Chondrocyte (in vitro differentiated cells): ENCODE results near the gene LARP1B. TPM values are rescaled to one million over a fixed set of nuclear protein-coding genes. Genes with fewer than 3 reads are reported as not detected.
"Not testable (repeated sequence)": the region's sequence is repeated elsewhere in the genome, so short reads cannot be mapped to it uniquely, and the experiment has no call there.

ENCODE experiments used
- DNase-seq: peaks from one replicate; pipeline ENCODE4 v3.0.0; 2021; ENCODE audit warnings: mixed read lengths, low spot score
- H3K27ac Mint-ChIP-seq: one replicate; pipeline ENCODE4 v1.8.0; 2021; ENCODE audit warnings: mild to moderate bottlenecking, moderate library complexity, mixed read lengths; ENCODE audit not compliant: unreplicated experiment
- H3K27me3 Mint-ChIP-seq: 2 replicates; pipeline ENCODE4 v1.8.0; 2021; ENCODE audit warnings: low read depth, mixed read lengths
- H3K36me3 Mint-ChIP-seq: 2 replicates; pipeline ENCODE4 v1.8.0; 2021; ENCODE audit warnings: low read depth, mixed read lengths
- H3K4me1 Mint-ChIP-seq: 2 replicates; pipeline ENCODE4 v1.8.0; 2021; ENCODE audit warnings: low read depth, mild to moderate bottlenecking, mixed read lengths
- H3K4me3 Mint-ChIP-seq: one replicate; pipeline ENCODE4 v1.8.0; 2021; ENCODE audit warnings: mild to moderate bottlenecking, moderate library complexity, mixed read lengths; ENCODE audit not compliant: unreplicated experiment
- H3K9me3 Mint-ChIP-seq: 2 replicates; pipeline ENCODE4 v1.8.0; 2021; ENCODE audit warnings: low read depth, mixed read lengths
- CTCF ChIP-seq: fragments of 200-600 bp; sonication (generic); IDR thresholded peaks from 2 replicates; pipeline ENCODE4 v1.5.0; 2021; ENCODE audit warnings: antibody characterized with exemption, mild to moderate bottlenecking, moderate library complexity
- total RNA-seq: library from RNA; stranded (reverse); gene quantifications from 3 replicates; pipeline ENCODE4 v1.2.1, GENCODE V29; 2021

The LARP1B gene
- total RNA-seq, 1 donor from 2014 or later: 21.9 TPM

GRCh38 chr4:128051229-128051628 is 9.9 kb upstream of the LARP1B start:
- H3K36me3 Mint-ChIP-seq, H3K9me3 Mint-ChIP-seq, H3K27me3 Mint-ChIP-seq, H3K27ac Mint-ChIP-seq, H3K4me1 Mint-ChIP-seq, DNase-seq, H3K4me3 Mint-ChIP-seq: not testable (repeated sequence)
- TF ChIP-seq CTCF: peak; percentile 52

GRCh38 chr4:128054907-128055306 is 6.2 kb upstream of the LARP1B start:
- not testable (repeated sequence) for H3K9me3 Mint-ChIP-seq, H3K27ac Mint-ChIP-seq, H3K27me3 Mint-ChIP-seq, H3K4me3 Mint-ChIP-seq, H3K4me1 Mint-ChIP-seq, DNase-seq, H3K36me3 Mint-ChIP-seq

GRCh38 chr4:128055441-128056206 is 5.5 kb upstream of the LARP1B start:
- H3K27me3 Mint-ChIP-seq, DNase-seq: not testable (repeated sequence)

GRCh38 chr4:128056396-128056795 is 4.7 kb upstream of the LARP1B start:
- no peak overlapping the region for H3K27ac Mint-ChIP-seq
- DNase-seq: no peak
- no peaks in the 10 kb centered on the region for H3K36me3 Mint-ChIP-seq
- no peak overlapping the region for H3K4me3 Mint-ChIP-seq
- H3K4me1 Mint-ChIP-seq: peaks cover 3% of the 10 kb centered on the region
- no peaks in the 10 kb centered on the region for H3K9me3 Mint-ChIP-seq
- TF ChIP-seq CTCF: no peak
- H3K27me3 Mint-ChIP-seq: no peaks in the 10 kb centered on the region

More at GRCh38 chr4:128055441-128056206, 5.5 kb upstream of the LARP1B start:
- H3K4me3 Mint-ChIP-seq, H3K27ac Mint-ChIP-seq, H3K9me3 Mint-ChIP-seq, H3K4me1 Mint-ChIP-seq, H3K36me3 Mint-ChIP-seq: not testable (repeated sequence)

- no peak for TF ChIP-seq CTCF
- Mint-ChIP-seq H3K27ac (peak overlapping the region; percentile 92), H3K36me3 (no peaks in the 10 kb centered on the region), H3K9me3 (no peaks in the 10 kb centered on the region), H3K4me3 (peak overlapping the region; percentile 73), H3K4me1 (peaks cover 18% of the 10 kb centered on the region), H3K27me3 (no peaks in the 10 kb centered on the region)
- no peak for DNase-seq
These were observed 902 bp upstream of the LARP1B start for GRCh38 chr4:128060121-128060698.

- Mint-ChIP-seq H3K36me3 (no peaks in the 10 kb centered on the region), H3K27me3 (no peaks in the 10 kb centered on the region), H3K4me3 (peak overlapping the region; percentile 85), H3K27ac (peak overlapping the region; percentile 90), H3K4me1 (peaks cover 21% of the 10 kb centered on the region), H3K9me3 (no peaks in the 10 kb centered on the region)
- TF ChIP-seq CTCF: peak; percentile 56
- peak; percentile 94 for DNase-seq
These were observed 739 bp downstream of the LARP1B start for GRCh38 chr4:128061566-128062536.

GRCh38 chr4:128066453-128066820 is 5.3 kb downstream of the LARP1B start:
- not testable (repeated sequence) for DNase-seq, H3K4me3 Mint-ChIP-seq, H3K27ac Mint-ChIP-seq

More at GRCh38 chr4:128066453-128066820, 5.3 kb downstream of the LARP1B start:
- H3K9me3 Mint-ChIP-seq, H3K36me3 Mint-ChIP-seq, H3K27me3 Mint-ChIP-seq: not testable (repeated sequence)
- peaks cover 19% of the 10 kb centered on the region for H3K4me1 Mint-ChIP-seq
